GM12878 (cell line): ENCODE results near the gene SNX3. TPM values are rescaled to one million over a fixed set of nuclear protein-coding genes. Genes with fewer than 3 reads are reported as not detected.

ENCODE experiments used
- ATAC-seq: fragments of 200-7000 bp; cut with Tn5 transposase; 3 replicates; pipeline ENCODE4 v1.9.1; 2020; ENCODE audit warnings: mild to moderate bottlenecking, moderate library complexity
- BruUV-seq: library from RNA; stranded (reverse); fragments of 400-500 nt; replicated peaks from 2 replicates; lab custom pipeline; 2021; lab: Mats Ljungman, UMichigan
- CTCF ChIA-PET: fragments of 300-600 bp; sonication (Branson Sonifier 250); formaldehyde crosslinking; extraction: SDS; loops from one replicate; lab custom pipeline; 2021; ENCODE audit warnings: inconsistent platforms; lab: Yijun Ruan, JAX
- POLR2A ChIA-PET: fragments of 350-600 bp; formaldehyde crosslinking; extraction: SDS; loops from one replicate; lab custom pipeline; 2021; ENCODE audit warnings: inconsistent platforms; lab: Charles Lee
- RAD21 ChIA-PET: fragments of 300-600 bp; sonication (Branson Sonifier 250); formaldehyde crosslinking; loops from one replicate; lab custom pipeline; 2023; ENCODE audit warnings: antibody characterized with exemption; ENCODE audit not compliant: unreplicated experiment; lab: Charles Lee
- SMC1A ChIA-PET: fragments of 300-600 bp; sonication (Branson Sonifier 250); formaldehyde crosslinking; loops from one replicate; lab custom pipeline; 2023; ENCODE audit not compliant: unreplicated experiment, uncharacterized antibody; lab: Charles Lee
- DNase-seq: peaks from one replicate; pipeline ENCODE4 v3.0.0-alpha.2; 2011; ENCODE audit warnings: low read depth, low spot score
- FAIRE-seq: peaks from 3 replicates; lab custom pipeline; 2011; peaks lifted over from hg19 to GRCh38; lab: Jason Lieb, UNC
- H2AFZ ChIP-seq: 2 replicates; pipeline ENCODE4 v1.6.0; 2011; ENCODE audit warnings: low read depth, low read length, control low read depth; ENCODE audit not compliant: control insufficient read depth
- H3K27ac ChIP-seq: 2 replicates; pipeline ENCODE4 v1.5.1; 2011; ENCODE audit warnings: control low read depth; ENCODE audit not compliant: control insufficient read depth, insufficient read depth
- H3K27me3 ChIP-seq, 2 experiments: replicated peaks in 1 of 2; 2 replicates each; pipeline versions ENCODE4 v1.6.0 to v1.6.1; 2011; ENCODE audit warnings: low read length in 1 of 2; ENCODE audit not compliant: control insufficient read depth in 2 of 2, insufficient read depth in 2 of 2
- H3K36me3 ChIP-seq, 2 experiments: 2 replicates each; pipeline ENCODE4 v1.5.1; 2011; ENCODE audit warnings: low read length in 1 of 2; ENCODE audit not compliant: control insufficient read depth in 2 of 2, insufficient read depth in 2 of 2
- H3K4me1 ChIP-seq: 2 replicates; pipeline ENCODE4 v1.6.1; 2011; ENCODE audit warnings: mild to moderate bottlenecking, low read length, moderate library complexity, mixed read lengths; ENCODE audit not compliant: control insufficient read depth, insufficient read depth
- H3K4me2 ChIP-seq: 2 replicates; pipeline ENCODE4 v1.6.0; 2011; ENCODE audit warnings: control low read depth; ENCODE audit not compliant: control insufficient read depth, insufficient read depth
- H3K4me3 ChIP-seq: fragments of 200-600 bp; sonication (generic); 2 replicates; pipeline ENCODE4 v1.5.1; 2016
- H3K79me2 ChIP-seq: 2 replicates; pipeline ENCODE4 v1.6.0; 2011; ENCODE audit warnings: low read length; ENCODE audit not compliant: control insufficient read depth, insufficient read depth
- H3K9ac ChIP-seq: 2 replicates; pipeline ENCODE4 v1.8.0; 2011; ENCODE audit warnings: low read length, control low read depth, mixed read lengths; ENCODE audit not compliant: control insufficient read depth, insufficient read depth
- H3K9me3 ChIP-seq: replicated peaks from 3 replicates; pipeline ENCODE4 v1.5.1; 2011; ENCODE audit warnings: mild to moderate bottlenecking, low read length; ENCODE audit not compliant: control insufficient read depth, insufficient read depth
- H4K20me1 ChIP-seq: 2 replicates; pipeline ENCODE4 v1.6.0; 2011; ENCODE audit not compliant: control insufficient read depth, insufficient read depth
- CHD1 ChIP-seq: IDR thresholded peaks from 2 replicates; pipeline ENCODE4 v1.6.1; 2012; ENCODE audit warnings: low read depth, low read length, improper control_type of control experiment
- CHD4 ChIP-seq: fragments of 200-600 bp; sonication (generic); IDR thresholded peaks from 2 replicates; pipeline ENCODE4 v1.6.1; 2016; ENCODE audit warnings: mild to moderate bottlenecking
- EGR1 ChIP-seq, 2 experiments: IDR thresholded peaks; 1 replicate in 1 of 2; 2 replicates in 1 of 2; pipeline ENCODE4 v1.6.1; 2011 to 2012; ENCODE audit warnings: low read depth in 2 of 2, low read length in 2 of 2, borderline replicate concordance in 1 of 2, mild to moderate bottlenecking in 1 of 2, moderate library complexity in 1 of 2
- IKZF2 ChIP-seq, 2 experiments: fragments of 450-650 bp; IDR thresholded peaks; 2 replicates each; pipeline ENCODE4 v1.6.1; 2017; ENCODE audit warnings: mild to moderate bottlenecking in 2 of 2, moderate library complexity in 2 of 2
- MAX ChIP-seq: IDR thresholded peaks from 2 replicates; pipeline ENCODE4 v1.6.1; 2012; ENCODE audit warnings: low read depth, low read length, improper control_type of control experiment
- MTA3 ChIP-seq: IDR thresholded peaks from 2 replicates; pipeline ENCODE4 v1.6.1; 2012; ENCODE audit warnings: low read length, inconsistent platforms, borderline replicate concordance
- MYB ChIP-seq: fragments of 150-350 bp; IDR thresholded peaks from 2 replicates; pipeline ENCODE4 v1.6.1; 2014; ENCODE audit warnings: mild to moderate bottlenecking, low read depth, low read length, borderline replicate concordance
- REST ChIP-seq: IDR thresholded peaks from 2 replicates; pipeline ENCODE4 v1.6.1; 2012; ENCODE audit warnings: mild to moderate bottlenecking, low read depth, low read length
- SIN3A ChIP-seq: IDR thresholded peaks from 2 replicates; pipeline ENCODE4 v1.6.1; 2012; ENCODE audit warnings: low read depth, low read length, improper control_type of control experiment
- SREBF2 ChIP-seq: IDR thresholded peaks from 2 replicates; pipeline ENCODE4 v1.6.1; 2012; ENCODE audit warnings: mild to moderate bottlenecking, low read length
- STAT1 ChIP-seq: fragments of 450-650 bp; conservative IDR thresholded peaks from 2 replicates; pipeline ENCODE4 v1.6.1; 2014; ENCODE audit warnings: antibody characterized with exemption, mild to moderate bottlenecking
- STAT3 ChIP-seq: IDR thresholded peaks from 2 replicates; pipeline ENCODE4 v1.6.1; 2011; ENCODE audit warnings: low read depth, low read length, improper control_type of control experiment
- TCF12 ChIP-seq: IDR thresholded peaks from 2 replicates; pipeline ENCODE4 v1.6.1; 2011; ENCODE audit warnings: low read depth, mild to moderate bottlenecking, low read length
- TCF7 ChIP-seq: IDR thresholded peaks from 2 replicates; pipeline ENCODE4 v1.6.1; 2014; ENCODE audit warnings: antibody characterized with exemption, borderline replicate concordance
- ZNF217 ChIP-seq: fragments of 450-650 bp; IDR thresholded peaks from 2 replicates; pipeline ENCODE4 v1.6.1; 2017; ENCODE audit warnings: antibody characterized with exemption, mild to moderate bottlenecking
- WGBS: methylation state at CpG from one replicate; pipeline ENCODE4 v1.1.6; 2016; ENCODE audit warnings: low lambda C conversion rate; ENCODE audit not compliant: insufficient replicate concordance, insufficient coverage; ENCODE audit errors: missing lambda C conversion rate; 5-methylcytosine and 5-hydroxymethylcytosine counted together
- in situ Hi-C: fragments of 300-500 bp; cut with MboI; formaldehyde crosslinking; loops from 9 replicates; pipeline ENCODE4 v1.14.3; 2018; ENCODE audit warnings: mixed read lengths
- intact Hi-C: fragments of 100-400 bp; cut with micrococcal nuclease; formaldehyde crosslinking; loops from one replicate; pipeline ENCODE4 v1.14.2; 2022; ENCODE audit not compliant: unreplicated experiment
- polyA plus RNA-seq, 11 experiments: library from polyadenylated mRNA; depleted of rRNA in 4 of 11; unstranded in 6 of 11; stranded (reverse) in 5 of 11; fragments of >200 nt; fragmentation: Nextera tagmentation in 4 of 11; fragmentation: Illumina TruSeq in 1 of 11; extraction: Ambion mirVana in 4 of 11; extraction: Trizol in 1 of 11; gene quantifications; 1 replicate in 1 of 11; 2 replicates in 10 of 11; pipeline versions ENCODE4 v1.2.1 to v1.2.3, GENCODE V29; 2011 to 2016; ENCODE audit warnings: inconsistent platforms in 2 of 11, missing spikeins in 2 of 11, low read depth in 1 of 11
- total RNA-seq, 4 experiments: library from RNA; depleted of rRNA in 3 of 4; stranded (reverse); fragments of >200 nt in 3 of 4; fragmentation: Illumina TruSeq in 1 of 4; extraction: Trizol in 1 of 4; gene quantifications; 2 replicates each; pipeline versions ENCODE4 v1.2.1 to v1.2.3, GENCODE V29; 2013 to 2021

SNX3 gene
- total and polyA plus RNA-seq, 10 of the 15 experiments (the other 5 are each of a cell fraction or from before 2014, with no cell fraction given), result 43.7 to 297 (median 95.6) TPM

GRCh38 chr6:108253241-108253640, 7.6 kb downstream of the SNX3 start:
- H4K20me1 ChIP-seq, result no peaks in the 10 kb centered on the region

More at GRCh38 chr6:108253241-108253640, 7.6 kb downstream of the SNX3 start:
- WGBS, result 100% methylated on average over 1 of the region's 1 CpG
- H2AFZ ChIP-seq, result no peak overlapping the region
- H3K27ac ChIP-seq, result no peak overlapping the region
- peaks cover 63% of the 10 kb centered on the region for H3K79me2 ChIP-seq
- no peaks in the 10 kb centered on the region for H3K4me1 ChIP-seq
- ChIA-PET CTCF (interaction anchor here (1.2 to 9.7 kb wide), 4 partner anchors 106 to 272 kb away, joined by 3 to 76 read pairs (median 6); no protein-coding TSS in a partner anchor), RAD21 (interaction anchor here (1.6 kb wide), 1 partner anchor 16 kb away, joined by 3 read pairs; no protein-coding TSS in a partner anchor), SMC1A (interaction anchor here (0.7 to 1.4 kb wide), 2 partner anchors 33 to 221 kb away, joined by 3 to 4 read pairs; no protein-coding TSS in a partner anchor), POLR2A (interaction anchor here (0.8 kb wide), 1 partner anchor 12 kb away, joined by 3 read pairs; no protein-coding TSS in a partner anchor)
- TF ChIP-seq ZNF217 (no peak), TCF12 (no peak), MTA3 (no peak), IKZF2 (IDR thresholded peaks at IDR 0.05) (no peak), STAT1 (no peak), CHD4 (no peak), STAT3 (no peak), MYB (no peak), REST (no peak), EGR1 (IDR thresholded peaks at IDR 0.05; ENCODE audit: borderline replicate concordance in 1 of 2, low read depth in 2 of 2, low read length in 2 of 2) (no peak), SIN3A (no peak), TCF7 (no peak), SREBF2 (no peak), CHD1 (no peak), MAX (no peak)
- ATAC-seq (no peak), DNase-seq (no peak), FAIRE-seq (no peak)
- H3K36me3 ChIP-seq, result peaks cover 1 to 13% of the 10 kb centered on the region in 2 experiments; a peak in 3 of 4 replicates
- no peak overlapping the region for H3K4me3 ChIP-seq
- in situ Hi-C loops (no loop called here), intact Hi-C loops (loop anchor here (5.0 kb wide), 1 partner anchor 239 kb away; no protein-coding TSS in a partner anchor)
- H3K9me3 ChIP-seq, result no peaks in the 10 kb centered on the region
- H3K27me3 ChIP-seq, result no peaks in the 10 kb centered on the region
- H3K9ac ChIP-seq, result no peak overlapping the region
- H3K4me2 ChIP-seq, result no peak overlapping the region
- BruUV-seq, result no TSS peak
